SK-N-SH treated with all-trans-retinoic acid at 6 μM for 48 hours (cell line): ENCODE data around the gene AATF.

Experiments
- ARNTL ChIP-seq: fragments of 450-650 bp; formaldehyde crosslinking; IDR thresholded peaks from 2 replicates; pipeline ENCODE4 v1.5.0; 2020; ENCODE audit warnings: low read depth, mild to moderate bottlenecking, moderate library complexity, borderline replicate concordance
- CSRNP3 ChIP-seq: fragments of 250-450 bp; sonication (Bioruptor Pico); IDR thresholded peaks from 2 replicates; pipeline ENCODE4 v1.5.1; 2021; ENCODE audit warnings: mild to moderate bottlenecking, moderate library complexity
- GLIS3 ChIP-seq: fragments of 250-450 bp; sonication (Bioruptor Pico); IDR thresholded peaks from 2 replicates; pipeline ENCODE4 v1.5.0; 2020; ENCODE audit warnings: mild to moderate bottlenecking, moderate library complexity
- ISL1 ChIP-seq: fragments of 250-450 bp; sonication (Bioruptor Pico); IDR thresholded peaks from 2 replicates; pipeline ENCODE4 v2.1.2; 2022; ENCODE audit warnings: mild to moderate bottlenecking, moderate library complexity
- OSR1 ChIP-seq: fragments of 250-450 bp; sonication (Bioruptor Pico); IDR thresholded peaks from 2 replicates; pipeline ENCODE4 v1.8.0; 2022; ENCODE audit warnings: moderate library complexity, mild to moderate bottlenecking, inconsistent platforms
- POU6F1 ChIP-seq: fragments of 250-450 bp; sonication (Bioruptor Pico); IDR thresholded peaks from 2 replicates; pipeline ENCODE4 v1.8.0; 2021; ENCODE audit warnings: low read depth, mild to moderate bottlenecking, moderate library complexity, borderline replicate concordance
- RARB ChIP-seq: fragments of 250-450 bp; sonication (Bioruptor Pico); IDR thresholded peaks from 2 replicates; pipeline ENCODE4 v1.8.0; 2021; ENCODE audit warnings: mild to moderate bottlenecking, moderate library complexity
- SNAI2 ChIP-seq: fragments of 250-450 bp; sonication (Bioruptor Pico); IDR thresholded peaks from 2 replicates; pipeline ENCODE4 v1.5.0; 2020; ENCODE audit warnings: mild to moderate bottlenecking, moderate library complexity
- ZFP3 ChIP-seq: fragments of 250-450 bp; sonication (Bioruptor Pico); IDR thresholded peaks from 2 replicates; pipeline ENCODE4 v1.5.0; 2020; ENCODE audit warnings: mild to moderate bottlenecking, moderate library complexity
- TF ChIP-seq, protein P1 (sequence below): fragments of 250-450 bp; sonication (Bioruptor Pico); IDR thresholded peaks from 2 replicates; pipeline ENCODE4 v1.5.1; 2020; ENCODE audit warnings: low read depth, mild to moderate bottlenecking, moderate library complexity
- TF ChIP-seq, protein P2 (sequence below): fragments of 250-450 bp; sonication (Bioruptor Pico); IDR thresholded peaks from 2 replicates; pipeline ENCODE4 v1.5.0; 2020; ENCODE audit warnings: mild to moderate bottlenecking, moderate library complexity
- TF ChIP-seq, protein P3 (sequence below): fragments of 250-450 bp; sonication (Bioruptor Pico); IDR thresholded peaks from 2 replicates; pipeline ENCODE4 v1.8.0; 2020; ENCODE audit warnings: mild to moderate bottlenecking, moderate library complexity, borderline replicate concordance

DNA sequence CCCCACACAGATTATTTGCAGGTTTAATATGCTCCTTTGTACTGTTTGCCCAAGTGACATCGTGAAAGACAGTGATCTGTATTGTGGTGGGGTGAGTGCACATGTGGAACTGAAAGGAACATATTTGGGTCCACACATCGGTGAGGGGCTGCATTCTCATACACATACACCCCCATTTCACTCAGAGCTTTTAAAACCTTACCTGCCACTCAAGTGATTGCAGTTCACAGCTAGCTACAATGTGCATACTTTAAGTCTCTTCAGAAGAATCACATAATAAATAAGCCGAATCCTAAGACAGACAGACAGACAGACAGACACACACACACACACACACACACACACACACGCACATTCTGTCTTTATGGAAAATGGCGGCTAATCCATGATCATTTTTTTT lies 102.6 kb downstream of the AATF start:
- TF ChIP-seq CSRNP3 (CRISPR knock-in tag) (no peak), GLIS3 (CRISPR knock-in tag) (no peak), ZFP3 (CRISPR knock-in tag) (no peak), ISL1 (CRISPR knock-in tag) (no peak), OSR1 (no peak), ARNTL (no peak), POU6F1 (CRISPR knock-in tag) (no peak), SNAI2 (no peak), RARB (CRISPR knock-in tag) (no peak)
- TF ChIP-seq, protein P1, sequence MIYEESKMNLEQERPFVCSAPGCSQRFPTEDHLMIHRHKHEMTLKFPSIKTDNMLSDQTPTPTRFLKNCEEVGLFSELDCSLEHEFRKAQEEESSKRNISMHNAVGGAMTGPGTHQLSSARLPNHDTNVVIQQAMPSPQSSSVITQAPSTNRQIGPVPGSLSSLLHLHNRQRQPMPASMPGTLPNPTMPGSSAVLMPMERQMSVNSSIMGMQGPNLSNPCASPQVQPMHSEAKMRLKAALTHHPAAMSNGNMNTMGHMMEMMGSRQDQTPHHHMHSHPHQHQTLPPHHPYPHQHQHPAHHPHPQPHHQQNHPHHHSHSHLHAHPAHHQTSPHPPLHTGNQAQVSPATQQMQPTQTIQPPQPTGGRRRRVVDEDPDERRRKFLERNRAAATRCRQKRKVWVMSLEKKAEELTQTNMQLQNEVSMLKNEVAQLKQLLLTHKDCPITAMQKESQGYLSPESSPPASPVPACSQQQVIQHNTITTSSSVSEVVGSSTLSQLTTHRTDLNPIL (CRISPR knock-in tag): no peak
- TF ChIP-seq, protein P2, sequence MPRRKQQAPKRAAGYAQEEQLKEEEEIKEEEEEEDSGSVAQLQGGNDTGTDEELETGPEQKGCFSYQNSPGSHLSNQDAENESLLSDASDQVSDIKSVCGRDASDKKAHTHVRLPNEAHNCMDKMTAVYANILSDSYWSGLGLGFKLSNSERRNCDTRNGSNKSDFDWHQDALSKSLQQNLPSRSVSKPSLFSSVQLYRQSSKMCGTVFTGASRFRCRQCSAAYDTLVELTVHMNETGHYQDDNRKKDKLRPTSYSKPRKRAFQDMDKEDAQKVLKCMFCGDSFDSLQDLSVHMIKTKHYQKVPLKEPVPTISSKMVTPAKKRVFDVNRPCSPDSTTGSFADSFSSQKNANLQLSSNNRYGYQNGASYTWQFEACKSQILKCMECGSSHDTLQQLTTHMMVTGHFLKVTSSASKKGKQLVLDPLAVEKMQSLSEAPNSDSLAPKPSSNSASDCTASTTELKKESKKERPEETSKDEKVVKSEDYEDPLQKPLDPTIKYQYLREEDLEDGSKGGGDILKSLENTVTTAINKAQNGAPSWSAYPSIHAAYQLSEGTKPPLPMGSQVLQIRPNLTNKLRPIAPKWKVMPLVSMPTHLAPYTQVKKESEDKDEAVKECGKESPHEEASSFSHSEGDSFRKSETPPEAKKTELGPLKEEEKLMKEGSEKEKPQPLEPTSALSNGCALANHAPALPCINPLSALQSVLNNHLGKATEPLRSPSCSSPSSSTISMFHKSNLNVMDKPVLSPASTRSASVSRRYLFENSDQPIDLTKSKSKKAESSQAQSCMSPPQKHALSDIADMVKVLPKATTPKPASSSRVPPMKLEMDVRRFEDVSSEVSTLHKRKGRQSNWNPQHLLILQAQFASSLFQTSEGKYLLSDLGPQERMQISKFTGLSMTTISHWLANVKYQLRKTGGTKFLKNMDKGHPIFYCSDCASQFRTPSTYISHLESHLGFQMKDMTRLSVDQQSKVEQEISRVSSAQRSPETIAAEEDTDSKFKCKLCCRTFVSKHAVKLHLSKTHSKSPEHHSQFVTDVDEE: no peak
- TF ChIP-seq, protein P3, sequence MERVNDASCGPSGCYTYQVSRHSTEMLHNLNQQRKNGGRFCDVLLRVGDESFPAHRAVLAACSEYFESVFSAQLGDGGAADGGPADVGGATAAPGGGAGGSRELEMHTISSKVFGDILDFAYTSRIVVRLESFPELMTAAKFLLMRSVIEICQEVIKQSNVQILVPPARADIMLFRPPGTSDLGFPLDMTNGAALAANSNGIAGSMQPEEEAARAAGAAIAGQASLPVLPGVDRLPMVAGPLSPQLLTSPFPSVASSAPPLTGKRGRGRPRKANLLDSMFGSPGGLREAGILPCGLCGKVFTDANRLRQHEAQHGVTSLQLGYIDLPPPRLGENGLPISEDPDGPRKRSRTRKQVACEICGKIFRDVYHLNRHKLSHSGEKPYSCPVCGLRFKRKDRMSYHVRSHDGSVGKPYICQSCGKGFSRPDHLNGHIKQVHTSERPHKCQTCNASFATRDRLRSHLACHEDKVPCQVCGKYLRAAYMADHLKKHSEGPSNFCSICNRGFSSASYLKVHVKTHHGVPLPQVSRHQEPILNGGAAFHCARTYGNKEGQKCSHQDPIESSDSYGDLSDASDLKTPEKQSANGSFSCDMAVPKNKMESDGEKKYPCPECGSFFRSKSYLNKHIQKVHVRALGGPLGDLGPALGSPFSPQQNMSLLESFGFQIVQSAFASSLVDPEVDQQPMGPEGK: no peak
